GM12878 (cell line): ENCODE data around the gene TTLL10. TPM values are rescaled to one million over a fixed set of nuclear protein-coding genes. Genes with fewer than 3 reads are reported as not detected.

ENCODE experiments used
- ATAC-seq: fragments of 200-7000 bp; cut with Tn5 transposase; 3 replicates; pipeline ENCODE4 v1.9.1; 2020; ENCODE audit warnings: mild to moderate bottlenecking, moderate library complexity
- BruUV-seq: library from RNA; stranded (reverse); fragments of 400-500 nt; replicated peaks from 2 replicates; lab custom pipeline; 2021; lab: Mats Ljungman, UMichigan
- CTCF ChIA-PET: fragments of 300-600 bp; sonication (Branson Sonifier 250); formaldehyde crosslinking; extraction: SDS; loops from one replicate; lab custom pipeline; 2021; ENCODE audit warnings: inconsistent platforms; lab: Yijun Ruan, JAX
- POLR2A ChIA-PET: fragments of 350-600 bp; formaldehyde crosslinking; extraction: SDS; loops from one replicate; lab custom pipeline; 2021; ENCODE audit warnings: inconsistent platforms; lab: Charles Lee
- RAD21 ChIA-PET: fragments of 300-600 bp; sonication (Branson Sonifier 250); formaldehyde crosslinking; loops from one replicate; lab custom pipeline; 2023; ENCODE audit warnings: antibody characterized with exemption; ENCODE audit not compliant: unreplicated experiment; lab: Charles Lee
- SMC1A ChIA-PET: fragments of 300-600 bp; sonication (Branson Sonifier 250); formaldehyde crosslinking; loops from one replicate; lab custom pipeline; 2023; ENCODE audit not compliant: unreplicated experiment, uncharacterized antibody; lab: Charles Lee
- DNase-seq: peaks from one replicate; pipeline ENCODE4 v3.0.0-alpha.2; 2011; ENCODE audit warnings: low read depth, low spot score
- FAIRE-seq: peaks from 3 replicates; lab custom pipeline; 2011; peaks lifted over from hg19 to GRCh38; lab: Jason Lieb, UNC
- H2AFZ ChIP-seq: 2 replicates; pipeline ENCODE4 v1.6.0; 2011; ENCODE audit warnings: low read depth, low read length, control low read depth; ENCODE audit not compliant: control insufficient read depth
- H3K27ac ChIP-seq: 2 replicates; pipeline ENCODE4 v1.5.1; 2011; ENCODE audit warnings: control low read depth; ENCODE audit not compliant: control insufficient read depth, insufficient read depth
- H3K27me3 ChIP-seq, 2 experiments: replicated peaks in 1 of 2; 2 replicates each; pipeline versions ENCODE4 v1.6.0 to v1.6.1; 2011; ENCODE audit warnings: low read length in 1 of 2; ENCODE audit not compliant: control insufficient read depth in 2 of 2, insufficient read depth in 2 of 2
- H3K36me3 ChIP-seq, 2 experiments: 2 replicates each; pipeline ENCODE4 v1.5.1; 2011; ENCODE audit warnings: low read length in 1 of 2; ENCODE audit not compliant: control insufficient read depth in 2 of 2, insufficient read depth in 2 of 2
- H3K4me1 ChIP-seq: 2 replicates; pipeline ENCODE4 v1.6.1; 2011; ENCODE audit warnings: mild to moderate bottlenecking, low read length, moderate library complexity, mixed read lengths; ENCODE audit not compliant: control insufficient read depth, insufficient read depth
- H3K4me2 ChIP-seq: 2 replicates; pipeline ENCODE4 v1.6.0; 2011; ENCODE audit warnings: control low read depth; ENCODE audit not compliant: control insufficient read depth, insufficient read depth
- H3K4me3 ChIP-seq: fragments of 200-600 bp; sonication (generic); 2 replicates; pipeline ENCODE4 v1.5.1; 2016
- H3K79me2 ChIP-seq: 2 replicates; pipeline ENCODE4 v1.6.0; 2011; ENCODE audit warnings: low read length; ENCODE audit not compliant: control insufficient read depth, insufficient read depth
- H3K9ac ChIP-seq: 2 replicates; pipeline ENCODE4 v1.8.0; 2011; ENCODE audit warnings: low read length, control low read depth, mixed read lengths; ENCODE audit not compliant: control insufficient read depth, insufficient read depth
- H3K9me3 ChIP-seq: replicated peaks from 3 replicates; pipeline ENCODE4 v1.5.1; 2011; ENCODE audit warnings: mild to moderate bottlenecking, low read length; ENCODE audit not compliant: control insufficient read depth, insufficient read depth
- H4K20me1 ChIP-seq: 2 replicates; pipeline ENCODE4 v1.6.0; 2011; ENCODE audit not compliant: control insufficient read depth, insufficient read depth
- BMI1 ChIP-seq: fragments of 450-650 bp; IDR thresholded peaks from 2 replicates; pipeline ENCODE4 v1.6.1; 2016; ENCODE audit warnings: mild to moderate bottlenecking, moderate library complexity, borderline replicate concordance
- EED ChIP-seq: sonication (generic); IDR thresholded peaks from 2 replicates; pipeline ENCODE4 v1.6.1; 2016; ENCODE audit warnings: antibody characterized with exemption, low read depth
- HDAC2 ChIP-seq: fragments of 200-600 bp; sonication (generic); IDR thresholded peaks from 2 replicates; pipeline ENCODE4 v1.6.1; 2017
- IRF5 ChIP-seq: fragments of 450-650 bp; IDR thresholded peaks from 2 replicates; pipeline ENCODE4 v1.6.1; 2017; ENCODE audit warnings: borderline replicate concordance
- NBN ChIP-seq: fragments of 450-650 bp; IDR thresholded peaks from 2 replicates; pipeline ENCODE4 v1.6.1; 2016
- POLR2AphosphoS2 ChIP-seq: IDR thresholded peaks from 2 replicates; pipeline ENCODE4 v1.6.1; 2011; ENCODE audit warnings: low read depth, mild to moderate bottlenecking, low read length, improper control_type of control experiment, moderate library complexity
- TCF3 ChIP-seq: IDR thresholded peaks from 2 replicates; pipeline ENCODE4 v1.6.1; 2012; ENCODE audit warnings: low read depth, mild to moderate bottlenecking, low read length, borderline replicate concordance; ENCODE audit not compliant: insufficient read depth
- WRNIP1 ChIP-seq: IDR thresholded peaks from 2 replicates; pipeline ENCODE4 v1.6.1; 2011; ENCODE audit warnings: low read depth, low read length, improper control_type of control experiment, borderline replicate concordance
- ZNF217 ChIP-seq: fragments of 450-650 bp; IDR thresholded peaks from 2 replicates; pipeline ENCODE4 v1.6.1; 2017; ENCODE audit warnings: antibody characterized with exemption, mild to moderate bottlenecking
- ZNF384 ChIP-seq: IDR thresholded peaks from 2 replicates; pipeline ENCODE4 v1.6.1; 2012; ENCODE audit warnings: low read depth, mild to moderate bottlenecking, low read length, improper control_type of control experiment, borderline replicate concordance
- ZNF687 ChIP-seq: fragments of 450-650 bp; IDR thresholded peaks from 2 replicates; pipeline ENCODE4 v1.6.1; 2017; ENCODE audit warnings: mild to moderate bottlenecking, moderate library complexity
- ZZZ3 ChIP-seq: IDR thresholded peaks from 2 replicates; pipeline ENCODE4 v1.6.1; 2011; ENCODE audit warnings: low read depth; ENCODE audit not compliant: control insufficient read depth, insufficient read length
- WGBS: methylation state at CpG from one replicate; pipeline ENCODE4 v1.1.6; 2016; ENCODE audit warnings: low lambda C conversion rate; ENCODE audit not compliant: insufficient replicate concordance, insufficient coverage; ENCODE audit errors: missing lambda C conversion rate; 5-methylcytosine and 5-hydroxymethylcytosine counted together
- in situ Hi-C: fragments of 300-500 bp; cut with MboI; formaldehyde crosslinking; loops from 9 replicates; pipeline ENCODE4 v1.14.3; 2018; ENCODE audit warnings: mixed read lengths
- intact Hi-C: fragments of 100-400 bp; cut with micrococcal nuclease; formaldehyde crosslinking; loops from one replicate; pipeline ENCODE4 v1.14.2; 2022; ENCODE audit not compliant: unreplicated experiment
- polyA plus RNA-seq, 11 experiments: library from polyadenylated mRNA; depleted of rRNA in 4 of 11; unstranded in 6 of 11; stranded (reverse) in 5 of 11; fragments of >200 nt; fragmentation: Nextera tagmentation in 4 of 11; fragmentation: Illumina TruSeq in 1 of 11; extraction: Ambion mirVana in 4 of 11; extraction: Trizol in 1 of 11; gene quantifications; 1 replicate in 1 of 11; 2 replicates in 10 of 11; pipeline versions ENCODE4 v1.2.1 to v1.2.3, GENCODE V29; 2011 to 2016; ENCODE audit warnings: inconsistent platforms in 2 of 11, missing spikeins in 2 of 11, low read depth in 1 of 11
- total RNA-seq, 4 experiments: library from RNA; depleted of rRNA in 3 of 4; stranded (reverse); fragments of >200 nt in 3 of 4; fragmentation: Illumina TruSeq in 1 of 4; extraction: Trizol in 1 of 4; gene quantifications; 2 replicates each; pipeline versions ENCODE4 v1.2.1 to v1.2.3, GENCODE V29; 2013 to 2021

Gene TTLL10
- total and polyA plus RNA-seq, 10 of the 15 experiments (the other 5 are each of a cell fraction or from before 2014, with no cell fraction given) = not detected

- TF ChIP-seq POLR2AphosphoS2 (no peak), TCF3 (no peak), NBN (no peak), WRNIP1 (no peak), EED (no peak), ZNF687 (no peak), BMI1 (no peak)
These were observed 53.1 kb downstream of the TTLL10 start (continued) for GRCh38 chr1:1226566-1227362.

- Histone ChIP-seq H3K4me2 (no peak overlapping the region), H3K27me3 (no peaks in the 10 kb centered on the region), H3K27ac (no peak overlapping the region), H3K36me3 (peaks cover 4 to 39% of the 10 kb centered on the region in 2 experiments; a peak in 3 of 4 replicates), H3K9ac (no peak overlapping the region), H3K79me2 (peaks cover 43% of the 10 kb centered on the region), H3K9me3 (no peaks in the 10 kb centered on the region), H2AFZ (no peak overlapping the region), H3K4me1 (peaks cover 4% of the 10 kb centered on the region), H3K4me3 (no peak overlapping the region), H4K20me1 (no peaks in the 10 kb centered on the region)
- RAD21 ChIA-PET = no interaction called here
- no peak for DNase-seq
- in situ Hi-C loops = no loop called here
- POLR2A ChIA-PET = no interaction called here
- SMC1A ChIA-PET = no interaction called here
- intact Hi-C loops = no loop called here
- no peak for FAIRE-seq
- WGBS = 96% methylated on average over 12 of the region's 25 CpGs
- BruUV-seq = no TSS peak
- CTCF ChIA-PET = interaction anchor here (1.2 kb wide), 1 partner anchor 105 kb away, joined by 5 read pairs; no protein-coding TSS in a partner anchor
- TF ChIP-seq IRF5 (no peak), ZNF384 (no peak), ZZZ3 (no peak), ZNF217 (no peak), HDAC2 (no peak)
- ATAC-seq = no peak
These were observed 53.7 kb downstream of the TTLL10 start for GRCh38 chr1:1227386-1227785.
